H9 (cell line): ENCODE data around the gene ENOX1. TPM values are rescaled to one million over a fixed set of nuclear protein-coding genes. Genes with fewer than 3 reads are reported as not detected.

Experiments
- DNase-seq: peaks from one replicate; pipeline ENCODE4 v3.0.0-alpha.2; 2017
- H2AFZ ChIP-seq: one replicate; pipeline ENCODE4 v1.6.1; 2013; ENCODE audit warnings: mild to moderate bottlenecking, low read length, control low read depth, moderate library complexity
- H2AK5ac ChIP-seq: 2 replicates; pipeline ENCODE4 v1.6.1; 2013; ENCODE audit warnings: low read length, control low read depth, mixed read lengths; ENCODE audit not compliant: insufficient read length
- H2BK120ac ChIP-seq: one replicate; pipeline ENCODE4 v1.6.1; 2013; ENCODE audit warnings: low read depth, mild to moderate bottlenecking, low read length, control low read depth, inconsistent platforms; ENCODE audit not compliant: poor library complexity, severe bottlenecking
- H2BK12ac ChIP-seq: 2 replicates; pipeline ENCODE4 v1.6.1; 2013; ENCODE audit warnings: low read length, control low read depth, mixed read lengths, low read depth; ENCODE audit not compliant: insufficient read length
- H2BK15ac ChIP-seq: 2 replicates; pipeline ENCODE4 v1.6.1; 2013; ENCODE audit warnings: low read depth, low read length, control low read depth
- H2BK20ac ChIP-seq: one replicate; pipeline ENCODE4 v1.6.1; 2013; ENCODE audit warnings: low read depth, mild to moderate bottlenecking, low read length, control low read depth, inconsistent platforms; ENCODE audit not compliant: poor library complexity, severe bottlenecking
- H2BK5ac ChIP-seq: 2 replicates; pipeline ENCODE4 v1.6.1; 2013; ENCODE audit warnings: low read length, control low read depth, mixed read lengths; ENCODE audit not compliant: insufficient read length
- H3K14ac ChIP-seq: 2 replicates; pipeline ENCODE4 v1.6.1; 2013; ENCODE audit warnings: low read length, control low read depth; ENCODE audit not compliant: insufficient read depth
- H3K18ac ChIP-seq: 2 replicates; pipeline ENCODE4 v1.6.1; 2013; ENCODE audit warnings: low read depth, mild to moderate bottlenecking, mixed read lengths, low read length, control low read depth; ENCODE audit not compliant: insufficient read length
- H3K23ac ChIP-seq: 2 replicates; pipeline ENCODE4 v1.6.1; 2013; ENCODE audit warnings: low read length, control low read depth, mixed read lengths, low read depth; ENCODE audit not compliant: insufficient read length
- H3K23me2 ChIP-seq: 2 replicates; pipeline ENCODE4 v1.6.1; 2013; ENCODE audit warnings: low read depth, mild to moderate bottlenecking, mixed read lengths, low read length, control low read depth; ENCODE audit not compliant: insufficient read length, poor library complexity, severe bottlenecking
- H3K27ac ChIP-seq: 2 replicates; pipeline ENCODE4 v1.5.1; 2013; ENCODE audit warnings: low read length, control low read depth, mixed read lengths, low read depth; ENCODE audit not compliant: insufficient read length
- H3K27me3 ChIP-seq: 2 replicates; pipeline ENCODE4 v1.6.1; 2013; ENCODE audit warnings: low read length, control low read depth, inconsistent platforms; ENCODE audit not compliant: insufficient read depth
- H3K4ac ChIP-seq: 2 replicates; pipeline ENCODE4 v1.6.1; 2013; ENCODE audit warnings: low read depth, mild to moderate bottlenecking, control low read depth, inconsistent platforms, low read length, moderate library complexity
- H3K4me1 ChIP-seq: 2 replicates; pipeline ENCODE4 v1.6.1; 2013; ENCODE audit warnings: low read length, control low read depth, inconsistent platforms; ENCODE audit not compliant: insufficient read depth
- H3K4me2 ChIP-seq: 2 replicates; pipeline ENCODE4 v1.6.1; 2013; ENCODE audit warnings: low read length, control low read depth, mixed read lengths; ENCODE audit not compliant: insufficient read length, insufficient read depth
- H3K56ac ChIP-seq: 2 replicates; pipeline ENCODE4 v1.6.1; 2013; ENCODE audit warnings: low read depth, mild to moderate bottlenecking, mixed read lengths, low read length, control low read depth; ENCODE audit not compliant: insufficient read length
- H3K79me1 ChIP-seq: 2 replicates; pipeline ENCODE4 v1.6.1; 2013; ENCODE audit warnings: low read depth, mild to moderate bottlenecking, moderate library complexity, low read length, control low read depth, inconsistent platforms; ENCODE audit not compliant: insufficient read depth, poor library complexity, severe bottlenecking
- H3K79me2 ChIP-seq: 2 replicates; pipeline ENCODE4 v1.6.1; 2013; ENCODE audit warnings: low read length, control low read depth, inconsistent platforms; ENCODE audit not compliant: insufficient read depth
- H3K9ac ChIP-seq: 2 replicates; pipeline ENCODE4 v1.6.1; 2013; ENCODE audit warnings: low read length, control low read depth, mixed read lengths; ENCODE audit not compliant: insufficient read length; ENCODE audit errors: extremely low read depth
- H3K9me3 ChIP-seq: one replicate; pipeline ENCODE4 v1.6.1; 2013; ENCODE audit warnings: low read depth, low read length, inconsistent platforms; ENCODE audit not compliant: control insufficient read depth
- H3T11ph ChIP-seq: one replicate; pipeline ENCODE4 v1.6.1; 2013; ENCODE audit warnings: mild to moderate bottlenecking, low read length, control low read depth, inconsistent platforms
- H4K20me1 ChIP-seq: one replicate; pipeline ENCODE4 v1.6.1; 2013; ENCODE audit not compliant: control insufficient read depth, insufficient read length, insufficient read depth
- H4K5ac ChIP-seq: 2 replicates; pipeline ENCODE4 v1.6.1; 2013; ENCODE audit warnings: low read depth, mild to moderate bottlenecking, mixed read lengths, low read length, control low read depth; ENCODE audit not compliant: insufficient read length
- H4K8ac ChIP-seq: replicated peaks from 2 replicates; pipeline ENCODE4 v1.6.1; 2013; ENCODE audit warnings: low read length, control low read depth, mixed read lengths, low read depth; ENCODE audit not compliant: insufficient read length
- H4K91ac ChIP-seq: 2 replicates; pipeline ENCODE4 v1.6.1; 2013; ENCODE audit warnings: low read depth, mild to moderate bottlenecking, moderate library complexity, mixed read lengths, low read length, control low read depth; ENCODE audit not compliant: insufficient read length
- H3K27ac Mint-ChIP-seq, 3 experiments: 2 replicates in 2 of 3; 3 replicates in 1 of 3; pipeline ENCODE4 v1.8.0; 2020 to 2021; ENCODE audit warnings: mixed read lengths in 3 of 3, mild to moderate bottlenecking in 1 of 3, moderate library complexity in 1 of 3
- H3K27me3 Mint-ChIP-seq: 2 replicates; pipeline ENCODE4 v1.8.0; 2021; ENCODE audit warnings: low read depth, mild to moderate bottlenecking, moderate library complexity, mixed read lengths
- H3K36me3 Mint-ChIP-seq, 3 experiments: 2 replicates in 2 of 3; 3 replicates in 1 of 3; pipeline ENCODE4 v1.8.0; 2020 to 2021; ENCODE audit warnings: low read depth in 3 of 3, mixed read lengths in 3 of 3; ENCODE audit not compliant: insufficient read depth in 1 of 3
- H3K4me1 Mint-ChIP-seq, 2 experiments: 2 replicates each; pipeline ENCODE4 v1.8.0; 2020; ENCODE audit warnings: mixed read lengths in 2 of 2
- H3K4me3 Mint-ChIP-seq, 2 experiments: 2 replicates in 1 of 2; 3 replicates in 1 of 2; pipeline ENCODE4 v1.8.0; 2020 to 2021; ENCODE audit warnings: mild to moderate bottlenecking in 2 of 2, mixed read lengths in 2 of 2, moderate library complexity in 1 of 2
- H3K9me3 Mint-ChIP-seq, 2 experiments: 2 replicates in 1 of 2; 3 replicates in 1 of 2; pipeline ENCODE4 v1.8.0; 2020; ENCODE audit warnings: mild to moderate bottlenecking in 2 of 2, mixed read lengths in 2 of 2, moderate library complexity in 1 of 2
- WGBS: extraction: QIAGEN DNeasy Blood & Tissue Kit; methylation state at CpG from one replicate; pipeline ENCODE4 v1.1.7; 2013; ENCODE audit warnings: missing lambda C conversion rate, low lambda C conversion rate, mixed read lengths; ENCODE audit not compliant: insufficient read length; ENCODE audit errors: extremely low coverage; 5-methylcytosine and 5-hydroxymethylcytosine counted together
- total RNA-seq: library from RNA; stranded (reverse); gene quantifications from 2 replicates; pipeline ENCODE4 v1.2.1, GENCODE V29; 2021
- TF ChIP-seq, protein P1 (sequence below): fragments of 200-600 bp; sonication (generic); conservative IDR thresholded peaks from 3 replicates; pipeline ENCODE4 v1.8.0; 2021; ENCODE audit warnings: antibody characterized with exemption, mild to moderate bottlenecking

ENOX1 gene
- total RNA-seq, 1 experiment from 2014 or later, result 0.24 TPM

DNA sequence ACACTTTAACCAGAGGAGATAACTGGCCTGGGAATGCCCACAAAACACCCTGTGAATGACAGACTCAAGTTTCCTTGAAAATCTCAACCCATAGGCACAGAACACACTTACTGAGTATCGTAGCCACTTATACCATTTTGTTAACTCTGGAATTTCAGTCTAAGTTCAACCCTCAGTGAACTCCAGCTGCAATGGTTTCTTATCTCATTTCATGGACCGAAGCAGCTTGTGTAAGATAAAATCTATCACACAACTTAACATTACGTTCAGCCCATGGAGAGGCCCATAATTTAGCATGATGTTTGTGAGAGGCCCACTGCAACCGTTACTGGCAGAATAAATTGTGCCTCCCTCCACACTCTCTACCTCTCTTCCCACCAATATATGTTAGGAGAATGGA is 440.3 kb downstream of the ENOX1 start:
- Histone ChIP-seq H3K56ac (no peak overlapping the region), H3K9ac (no peak overlapping the region), H2BK120ac (no peak overlapping the region), H3K23me2 (no peaks in the 10 kb centered on the region), H3K18ac (no peak overlapping the region), H3K79me2 (no peaks in the 10 kb centered on the region), H3K27ac (no peak overlapping the region), H4K91ac (no peak overlapping the region), H3K14ac (no peak overlapping the region), H3K23ac (no peak overlapping the region), H2BK5ac (no peak overlapping the region), H2AK5ac (no peak overlapping the region), H4K20me1 (no peaks in the 10 kb centered on the region), H2BK12ac (no peak overlapping the region), H3K9me3 (no peaks in the 10 kb centered on the region), H2BK20ac (no peak overlapping the region), H3K79me1 (no peaks in the 10 kb centered on the region), H2AFZ (no peak overlapping the region), H3K4ac (no peak overlapping the region), H3K4me2 (no peak overlapping the region), H3K27me3 (no peaks in the 10 kb centered on the region), H4K8ac (no peak overlapping the region), H3T11ph (no peak overlapping the region), H4K5ac (no peak overlapping the region), H3K4me1 (no peaks in the 10 kb centered on the region), H2BK15ac (no peak overlapping the region)
- TF ChIP-seq, protein P1, sequence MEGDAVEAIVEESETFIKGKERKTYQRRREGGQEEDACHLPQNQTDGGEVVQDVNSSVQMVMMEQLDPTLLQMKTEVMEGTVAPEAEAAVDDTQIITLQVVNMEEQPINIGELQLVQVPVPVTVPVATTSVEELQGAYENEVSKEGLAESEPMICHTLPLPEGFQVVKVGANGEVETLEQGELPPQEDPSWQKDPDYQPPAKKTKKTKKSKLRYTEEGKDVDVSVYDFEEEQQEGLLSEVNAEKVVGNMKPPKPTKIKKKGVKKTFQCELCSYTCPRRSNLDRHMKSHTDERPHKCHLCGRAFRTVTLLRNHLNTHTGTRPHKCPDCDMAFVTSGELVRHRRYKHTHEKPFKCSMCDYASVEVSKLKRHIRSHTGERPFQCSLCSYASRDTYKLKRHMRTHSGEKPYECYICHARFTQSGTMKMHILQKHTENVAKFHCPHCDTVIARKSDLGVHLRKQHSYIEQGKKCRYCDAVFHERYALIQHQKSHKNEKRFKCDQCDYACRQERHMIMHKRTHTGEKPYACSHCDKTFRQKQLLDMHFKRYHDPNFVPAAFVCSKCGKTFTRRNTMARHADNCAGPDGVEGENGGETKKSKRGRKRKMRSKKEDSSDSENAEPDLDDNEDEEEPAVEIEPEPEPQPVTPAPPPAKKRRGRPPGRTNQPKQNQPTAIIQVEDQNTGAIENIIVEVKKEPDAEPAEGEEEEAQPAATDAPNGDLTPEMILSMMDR, result no peak
- H3K4me3 Mint-ChIP-seq, result no peak overlapping the region
- WGBS, result no CpG with 5 or more reads among the region's 4 CpGs
- H3K9me3 Mint-ChIP-seq, result no peaks in the 10 kb centered on the region
- H3K27me3 Mint-ChIP-seq, result peaks cover 5% of the 10 kb centered on the region
- peaks cover 26 to 27% of the 10 kb centered on the region in 2 experiments for H3K4me1 Mint-ChIP-seq
- H3K27ac Mint-ChIP-seq, result no peak overlapping the region
- no peaks in the 10 kb centered on the region for H3K36me3 Mint-ChIP-seq
- DNase-seq, result no peak
